Endodermal cell (in vitro differentiated cells): Measurements from ENCODE around the gene TUT4. TPM values are rescaled to one million over a fixed set of nuclear protein-coding genes. Genes with fewer than 3 reads are reported as not detected.

ENCODE experiments used
- DNase-seq: peaks from one replicate; pipeline ENCODE4 v3.0.0-alpha.2; 2017
- H3K27ac ChIP-seq: 2 replicates; pipeline ENCODE4 v1.5.1; 2013; ENCODE audit warnings: mild to moderate bottlenecking, low read depth, low read length, moderate library complexity
- H3K27me3 ChIP-seq: 2 replicates; pipeline ENCODE4 v1.6.1; 2013; ENCODE audit warnings: mild to moderate bottlenecking, low read length, moderate library complexity; ENCODE audit not compliant: insufficient read depth, control insufficient read depth, poor library complexity, severe bottlenecking
- H3K36me3 ChIP-seq: 2 replicates; pipeline ENCODE4 v1.7.0; 2013; ENCODE audit warnings: mild to moderate bottlenecking, low read length, moderate library complexity; ENCODE audit not compliant: control insufficient read depth, insufficient read depth
- H3K4me1 ChIP-seq: one replicate; pipeline ENCODE4 v1.7.0; 2013; ENCODE audit warnings: low read length; ENCODE audit not compliant: control insufficient read depth, insufficient read depth
- H3K4me3 ChIP-seq: 2 replicates; pipeline ENCODE4 v1.5.1; 2013; ENCODE audit warnings: mild to moderate bottlenecking, low read length, moderate library complexity
- H3K9ac ChIP-seq: 2 replicates; pipeline ENCODE4 v1.6.1; 2013; ENCODE audit warnings: mild to moderate bottlenecking, low read length, moderate library complexity; ENCODE audit not compliant: poor library complexity, severe bottlenecking; ENCODE audit errors: extremely low read depth
- H3K9me3 ChIP-seq: 2 replicates; pipeline ENCODE4 v1.6.1; 2013; ENCODE audit warnings: mild to moderate bottlenecking, low read length, moderate library complexity; ENCODE audit not compliant: control insufficient read depth
- H3K27ac Mint-ChIP-seq: 2 replicates; pipeline ENCODE4 v1.8.0; 2020; ENCODE audit warnings: mixed read lengths
- H3K27me3 Mint-ChIP-seq: 2 replicates; pipeline ENCODE4 v1.8.0; 2021; ENCODE audit warnings: mild to moderate bottlenecking, mixed read lengths; ENCODE audit not compliant: insufficient read depth
- H3K36me3 Mint-ChIP-seq: 2 replicates; pipeline ENCODE4 v1.8.0; 2020; ENCODE audit warnings: low read depth, mixed read lengths
- H3K4me1 Mint-ChIP-seq: 2 replicates; pipeline ENCODE4 v1.8.0; 2020; ENCODE audit warnings: mixed read lengths
- H3K4me3 Mint-ChIP-seq: 2 replicates; pipeline ENCODE4 v1.8.0; 2020; ENCODE audit warnings: mild to moderate bottlenecking, moderate library complexity, mixed read lengths
- H3K9me3 Mint-ChIP-seq: 2 replicates; pipeline ENCODE4 v1.8.0; 2020; ENCODE audit warnings: mild to moderate bottlenecking, mixed read lengths
- CTCF ChIP-seq: fragments of 200-600 bp; sonication (generic); conservative IDR thresholded peaks from 2 replicates; pipeline ENCODE4 v1.5.0; 2021; ENCODE audit warnings: antibody characterized with exemption, mild to moderate bottlenecking
- WGBS, 2 experiments: methylation state at CpG; one replicate each; pipeline versions ENCODE4 v1.1.5 to v1.1.7; 2013; ENCODE audit warnings: missing lambda C conversion rate in 2 of 2, mixed read lengths in 1 of 2; ENCODE audit not compliant: insufficient coverage in 1 of 2, insufficient read length in 1 of 2; 5-methylcytosine and 5-hydroxymethylcytosine counted together
- total RNA-seq, 2 donors: library from RNA; stranded (reverse); fragmentation: NEBNext Ultra II Directional in 1 of 2; extraction: Animal tissue kit (Norgen Biotek cat#: 25700) in 1 of 2; gene quantifications; 2 replicates in 1 of 2; 3 replicates in 1 of 2; pipeline ENCODE4 v1.2.1, GENCODE V29; 2021

Gene TUT4
- total RNA-seq, 2 donors from 2014 or later = 131 to 170 TPM

GRCh38 chr1:52413410-52413989 is 139.4 kb downstream of the TUT4 start:
- H3K4me3 Mint-ChIP-seq = no peak overlapping the region
- peak overlapping the region; percentile 87 for H3K27ac Mint-ChIP-seq
- Histone ChIP-seq H3K4me1 (no peaks in the 10 kb centered on the region), H3K4me3 (no peak overlapping the region), H3K27ac (no peak overlapping the region), H3K9ac (no peak overlapping the region), H3K36me3 (peaks cover 93% of the 10 kb centered on the region), H3K9me3 (no peaks in the 10 kb centered on the region), H3K27me3 (no peaks in the 10 kb centered on the region)
- TF ChIP-seq CTCF = no peak
- H3K4me1 Mint-ChIP-seq = no peaks in the 10 kb centered on the region
- DNase-seq = no peak
- no peaks in the 10 kb centered on the region for H3K9me3 Mint-ChIP-seq
- H3K36me3 Mint-ChIP-seq = peaks cover 79% of the 10 kb centered on the region
- H3K27me3 Mint-ChIP-seq = no peaks in the 10 kb centered on the region
- WGBS, 2 experiments = 93 to 94% methylated on average over 7 to 10 of the region's 10 CpGs

GRCh38 chr1:52404975-52405338 is 147.9 kb downstream of the TUT4 start:
- H3K27me3 Mint-ChIP-seq = no peaks in the 10 kb centered on the region
- peaks cover 16% of the 10 kb centered on the region for H3K4me1 Mint-ChIP-seq
- Histone ChIP-seq H3K9me3 (no peaks in the 10 kb centered on the region), H3K9ac (peak overlapping the region; percentile 97), H3K27ac (peak overlapping the region; percentile 85), H3K36me3 (peaks cover 51% of the 10 kb centered on the region), H3K4me1 (no peaks in the 10 kb centered on the region), H3K27me3 (no peaks in the 10 kb centered on the region), H3K4me3 (peak overlapping the region; percentile 97)
- H3K4me3 Mint-ChIP-seq = peak overlapping the region; percentile 96
- no peaks in the 10 kb centered on the region for H3K9me3 Mint-ChIP-seq
- TF ChIP-seq CTCF = peak; percentile 3
- WGBS, 2 experiments = 5 to 7% methylated on average over 7 to 8 of the region's 8 CpGs
- peak overlapping the region; percentile 99 for H3K27ac Mint-ChIP-seq
- peaks cover 48% of the 10 kb centered on the region for H3K36me3 Mint-ChIP-seq
- DNase-seq = no peak

- Histone ChIP-seq H3K36me3 (peaks cover 50% of the 10 kb centered on the region), H3K9me3 (no peaks in the 10 kb centered on the region), H3K4me1 (no peaks in the 10 kb centered on the region), H3K9ac (peak within 1 kb of the TSS; percentile 97), H3K27me3 (no peaks in the 10 kb centered on the region), H3K4me3 (peak within 1 kb of the TSS; percentile 97), H3K27ac (peak within 1 kb of the TSS; percentile 93)
- H3K27ac Mint-ChIP-seq = peak within 1 kb of the TSS; percentile 99
- H3K36me3 Mint-ChIP-seq = peaks cover 52% of the 10 kb centered on the region
- DNase-seq = peak; percentile 98
- H3K4me1 Mint-ChIP-seq = peaks cover 16% of the 10 kb centered on the region
- no peaks in the 10 kb centered on the region for H3K27me3 Mint-ChIP-seq
- 0% methylated on average over 11 to 57 of the region's 57 CpGs for WGBS, 2 experiments
- no peaks in the 10 kb centered on the region for H3K9me3 Mint-ChIP-seq
- H3K4me3 Mint-ChIP-seq = peak within 1 kb of the TSS; percentile 96
- TF ChIP-seq CTCF = peak; percentile 84
These were observed 148.5 kb downstream of the TUT4 start, which contains the start of the genes ORC1 and PRPF38A for GRCh38 chr1:52404116-52404974. Gene ORC1, minus strand, starts transcription at chr1:52404423. Its CDS starts 2,200 bp downstream, at chr1:52402223. Gene PRPF38A, plus strand, starts transcription at chr1:52404602. Its CDS starts 148 bp downstream, at chr1:52404750.
